HepG2 (cell line): ENCODE results near the gene ZNF764. TPM values are rescaled to one million over a fixed set of nuclear protein-coding genes. Genes with fewer than 3 reads are reported as not detected.

Experiments used
- AGO2 ChIP-seq: fragments of 200-400 bp; formaldehyde crosslinking; optimal IDR thresholded peaks from 2 replicates; pipeline ENCODE3; 2017; ENCODE audit warnings: mild to moderate bottlenecking, low read depth, low read length, moderate library complexity
- HOXA7 ChIP-seq: sonication (generic); formaldehyde crosslinking; IDR thresholded peaks from 2 replicates; pipeline ENCODE4 v1.8.1; 2022; ENCODE audit warnings: mild to moderate bottlenecking, missing genetic modification reagents, moderate library complexity
- IRF9 ChIP-seq: sonication (generic); formaldehyde crosslinking; IDR thresholded peaks from 2 replicates; pipeline ENCODE4 v1.8.0; 2022; ENCODE audit warnings: missing genetic modification reagents, mild to moderate bottlenecking, borderline replicate concordance
- KDM3A ChIP-seq: IDR thresholded peaks from 2 replicates; pipeline ENCODE4 v1.6.1; 2018; ENCODE audit warnings: low read depth, missing compliant biosample characterization
- MTF2 ChIP-seq: sonication (generic); formaldehyde crosslinking; IDR thresholded peaks from 2 replicates; pipeline ENCODE4 v1.5.0; 2020; ENCODE audit warnings: missing genetic modification reagents, borderline replicate concordance
- PLSCR1 ChIP-seq: sonication (generic); formaldehyde crosslinking; IDR thresholded peaks from 2 replicates; pipeline ENCODE4 v1.5.0; 2020; ENCODE audit warnings: missing genetic modification reagents, mild to moderate bottlenecking, borderline replicate concordance
- RXRA ChIP-seq: sonication (generic); formaldehyde crosslinking; IDR thresholded peaks from 2 replicates; pipeline ENCODE4 v1.5.1; 2020; ENCODE audit warnings: missing genetic modification reagents
- SETDB1 ChIP-seq: sonication (generic); formaldehyde crosslinking; IDR thresholded peaks from 2 replicates; pipeline ENCODE4 v1.5.1; 2020; ENCODE audit warnings: missing genetic modification reagents, mild to moderate bottlenecking, borderline replicate concordance
- SIX1 ChIP-seq: sonication (generic); formaldehyde crosslinking; IDR thresholded peaks from 2 replicates; pipeline ENCODE4 v1.4.0; 2020; ENCODE audit warnings: missing genetic modification reagents, borderline replicate concordance
- SP4 ChIP-seq: sonication (generic); formaldehyde crosslinking; IDR thresholded peaks from 2 replicates; pipeline ENCODE4 v1.8.1; 2023; ENCODE audit warnings: mild to moderate bottlenecking, missing genetic modification reagents
- SRF ChIP-seq: IDR thresholded peaks from 2 replicates; pipeline ENCODE4 v1.6.1; 2011; ENCODE audit warnings: mild to moderate bottlenecking, low read depth, low read length, moderate library complexity
- ZBTB42 ChIP-seq: sonication (generic); formaldehyde crosslinking; IDR thresholded peaks from 2 replicates; pipeline ENCODE4 v1.5.0; 2020; ENCODE audit warnings: mild to moderate bottlenecking, missing genetic modification reagents
- ZBTB8A ChIP-seq: sonication (generic); formaldehyde crosslinking; IDR thresholded peaks from 2 replicates; pipeline ENCODE4 v1.4.0; 2020; ENCODE audit warnings: mild to moderate bottlenecking, low read depth, missing genetic modification reagents, borderline replicate concordance
- ZNF207 ChIP-seq: fragments of 450-650 bp; IDR thresholded peaks from 2 replicates; pipeline ENCODE4 v1.6.1; 2016; ENCODE audit warnings: antibody characterized with exemption, borderline replicate concordance
- ZNF264 ChIP-seq: sonication (generic); formaldehyde crosslinking; IDR thresholded peaks from 2 replicates; pipeline ENCODE4 v1.4.0; 2020; ENCODE audit warnings: missing genetic modification reagents
- ZNF276 ChIP-seq: sonication (generic); formaldehyde crosslinking; IDR thresholded peaks from 2 replicates; pipeline ENCODE4 v1.4.0; 2020; ENCODE audit warnings: mild to moderate bottlenecking, low read depth, missing genetic modification reagents
- ZNF326 ChIP-seq: sonication (generic); formaldehyde crosslinking; IDR thresholded peaks from 2 replicates; pipeline ENCODE4 v1.4.0; 2020; ENCODE audit warnings: missing genetic modification reagents, borderline replicate concordance
- ZNF543 ChIP-seq: sonication (generic); formaldehyde crosslinking; IDR thresholded peaks from 2 replicates; pipeline ENCODE4 v1.4.0; 2020; ENCODE audit warnings: mild to moderate bottlenecking, missing genetic modification reagents
- ZNF572 ChIP-seq: sonication (generic); formaldehyde crosslinking; IDR thresholded peaks from 2 replicates; pipeline ENCODE4 v1.5.1; 2020; ENCODE audit warnings: mild to moderate bottlenecking, missing genetic modification reagents
- ZNF577 ChIP-seq: sonication (generic); formaldehyde crosslinking; IDR thresholded peaks from 2 replicates; pipeline ENCODE4 v1.4.0; 2020; ENCODE audit warnings: mild to moderate bottlenecking, low read depth, missing genetic modification reagents, borderline replicate concordance
- ZNF691 ChIP-seq: sonication (generic); formaldehyde crosslinking; IDR thresholded peaks from 2 replicates; pipeline ENCODE4 v1.4.0; 2020; ENCODE audit warnings: missing genetic modification reagents, low read depth, mild to moderate bottlenecking, borderline replicate concordance
- ZNF775 ChIP-seq: sonication (generic); formaldehyde crosslinking; IDR thresholded peaks from 2 replicates; pipeline ENCODE4 v1.4.0; 2020; ENCODE audit warnings: missing genetic modification reagents, mild to moderate bottlenecking, moderate library complexity, borderline replicate concordance
- polyA plus RNA-seq, 8 experiments: library from polyadenylated mRNA; depleted of rRNA in 3 of 8; stranded (reverse) in 7 of 8; unstranded in 1 of 8; fragments of >200 nt; fragmentation: Illumina TruSeq in 4 of 8; extraction: Trizol in 4 of 8; gene quantifications; 2 replicates each; pipeline versions ENCODE4 v1.2.1 to v1.2.3, GENCODE V29; 2011 to 2016; ENCODE audit warnings: low read depth in 4 of 8, missing spikeins in 1 of 8, mixed read lengths in 1 of 8; ENCODE audit not compliant: insufficient read depth in 1 of 8
- total RNA-seq, 5 experiments: library from RNA; depleted of rRNA; stranded (reverse); fragments of >200 nt; fragmentation: Illumina TruSeq; extraction: Trizol; gene quantifications; 2 replicates each; pipeline ENCODE4 v1.2.3, GENCODE V29; 2016; ENCODE audit warnings: low read depth in 1 of 5
- TF ChIP-seq, protein P1 (sequence below): sonication (generic); formaldehyde crosslinking; IDR thresholded peaks from 2 replicates; pipeline ENCODE4 v1.9.0; 2021; ENCODE audit warnings: missing genetic modification reagents, mild to moderate bottlenecking, borderline replicate concordance

ZNF764 gene
- total and polyA plus RNA-seq, 2 of the 13 experiments (the other 11 are each of a cell fraction or from before 2014, with no cell fraction given), result 4.1 to 9.1 TPM

GRCh38 chr16:30526137-30526822, 31.9 kb downstream of the ZNF764 start, which contains the start of gene ZNF768 (continued):
- TF ChIP-seq ZNF207 (no peak), SIX1 (CRISPR knock-in tag) (no peak), SP4 (CRISPR knock-in tag) (no peak), MTF2 (CRISPR knock-in tag) (no peak), SRF (no peak), RXRA (CRISPR knock-in tag) (peak; percentile 58; the same call in 1 of the 2 replicates), ZNF543 (CRISPR knock-in tag) (0 out of 2 replicates have a peak, but pooled peaks have one; percentile 21), KDM3A (CRISPR knock-in tag) (peak; percentile 64; the same call in 1 of the 2 replicates), ZBTB8A (CRISPR knock-in tag) (0 out of 2 replicates have a peak, but pooled peaks have one; percentile 13), HOXA7 (CRISPR knock-in tag) (no peak), ZBTB42 (CRISPR knock-in tag) (no peak), ZNF264 (CRISPR knock-in tag) (no peak), AGO2 (peak; percentile 75), ZNF276 (no peak), ZNF577 (CRISPR knock-in tag) (no peak), ZNF775 (CRISPR knock-in tag) (no peak), IRF9 (CRISPR knock-in tag) (no peak), SETDB1 (CRISPR knock-in tag) (no peak), ZNF326 (CRISPR knock-in tag) (no peak; the same call in 1 of the 2 replicates), ZNF691 (CRISPR knock-in tag) (no peak), ZNF572 (CRISPR knock-in tag) (no peak), PLSCR1 (CRISPR knock-in tag) (no peak)
- TF ChIP-seq, protein P1, sequence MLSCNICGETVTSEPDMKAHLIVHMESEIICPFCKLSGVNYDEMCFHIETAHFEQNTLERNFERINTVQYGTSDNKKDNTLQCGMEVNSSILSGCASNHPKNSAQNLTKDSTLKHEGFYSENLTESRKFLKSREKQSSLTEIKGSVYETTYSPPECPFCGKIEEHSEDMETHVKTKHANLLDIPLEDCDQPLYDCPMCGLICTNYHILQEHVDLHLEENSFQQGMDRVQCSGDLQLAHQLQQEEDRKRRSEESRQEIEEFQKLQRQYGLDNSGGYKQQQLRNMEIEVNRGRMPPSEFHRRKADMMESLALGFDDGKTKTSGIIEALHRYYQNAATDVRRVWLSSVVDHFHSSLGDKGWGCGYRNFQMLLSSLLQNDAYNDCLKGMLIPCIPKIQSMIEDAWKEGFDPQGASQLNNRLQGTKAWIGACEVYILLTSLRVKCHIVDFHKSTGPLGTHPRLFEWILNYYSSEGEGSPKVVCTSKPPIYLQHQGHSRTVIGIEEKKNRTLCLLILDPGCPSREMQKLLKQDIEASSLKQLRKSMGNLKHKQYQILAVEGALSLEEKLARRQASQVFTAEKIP (CRISPR knock-in tag), result no peak
